ENCODE measurements around the gene UBIAD1.

Gene UBIAD1, protein sequence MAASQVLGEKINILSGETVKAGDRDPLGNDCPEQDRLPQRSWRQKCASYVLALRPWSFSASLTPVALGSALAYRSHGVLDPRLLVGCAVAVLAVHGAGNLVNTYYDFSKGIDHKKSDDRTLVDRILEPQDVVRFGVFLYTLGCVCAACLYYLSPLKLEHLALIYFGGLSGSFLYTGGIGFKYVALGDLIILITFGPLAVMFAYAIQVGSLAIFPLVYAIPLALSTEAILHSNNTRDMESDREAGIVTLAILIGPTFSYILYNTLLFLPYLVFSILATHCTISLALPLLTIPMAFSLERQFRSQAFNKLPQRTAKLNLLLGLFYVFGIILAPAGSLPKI

DNA sequence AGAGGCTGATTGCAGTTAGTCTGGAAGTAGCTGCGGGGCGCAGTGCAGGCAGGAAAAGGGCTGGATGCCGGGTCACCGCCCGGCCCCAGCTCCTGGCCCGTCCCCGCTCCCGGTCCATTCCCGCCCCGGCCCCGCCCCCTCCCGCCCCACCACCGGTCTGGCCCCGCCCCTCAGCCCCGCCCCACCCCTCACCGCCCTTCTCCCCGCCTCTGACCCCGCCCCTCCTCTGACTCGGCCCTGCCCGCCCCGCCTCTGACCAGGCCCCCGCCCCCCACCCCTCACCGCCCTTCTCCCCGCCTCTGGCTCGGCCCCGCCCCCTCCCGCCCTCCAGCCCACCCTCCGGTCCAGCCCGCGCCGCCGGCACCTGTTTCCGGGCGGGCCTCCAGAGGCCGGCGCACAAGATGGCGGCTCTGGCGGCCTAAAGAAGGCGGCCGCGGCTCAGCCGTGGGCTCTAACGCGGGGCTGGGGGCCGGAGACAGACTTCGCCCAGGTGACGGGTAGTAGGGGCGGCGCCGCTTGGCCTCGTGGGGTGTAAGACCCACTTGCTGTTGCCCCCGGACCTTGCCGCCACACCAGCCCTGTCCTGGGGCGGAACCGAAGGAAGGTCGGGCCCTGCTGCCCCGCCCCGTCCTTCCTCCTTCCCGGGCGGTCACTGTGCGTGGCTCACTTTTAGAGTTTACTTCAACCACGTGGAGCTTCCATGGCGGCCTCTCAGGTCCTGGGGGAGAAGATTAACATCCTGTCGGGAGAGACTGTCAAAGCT is at the start of gene UBIAD1:
Gene UBIAD1, plus strand, starts transcription at position 367 of the 763 bp plus-strand sequence. Its CDS starts 334 bp downstream, at position 701.
- TF ChIP-seq CTCF (IDR thresholded peaks at IDR 0.05), result no peak

GRCh38 chr1:11227106-11228077 is 45.6 kb upstream of the UBIAD1 start:
- TF ChIP-seq CTCF (IDR thresholded peaks at IDR 0.05), result no peak

DNA sequence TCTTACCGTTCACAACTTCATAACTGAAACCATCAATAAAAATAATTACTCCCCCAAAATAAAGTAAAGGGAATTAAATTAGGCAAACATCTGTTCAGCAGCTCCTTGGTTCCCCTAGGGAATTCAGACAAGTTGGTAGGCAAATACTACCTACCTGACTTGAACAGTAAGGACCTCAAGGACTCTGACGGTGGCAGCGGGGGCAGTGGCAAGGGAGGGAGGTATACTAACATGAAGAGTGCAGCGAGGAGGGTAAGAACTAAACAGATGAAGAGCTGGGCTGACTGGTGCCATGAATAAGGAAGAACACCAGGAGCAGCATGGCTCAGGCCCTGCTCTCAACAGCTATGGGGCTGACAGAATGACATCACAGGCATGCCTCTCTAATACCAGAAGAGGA is 43.8 kb upstream of the UBIAD1 start:
- TF ChIP-seq CTCF (IDR thresholded peaks at IDR 0.05), result no peak

DNA sequence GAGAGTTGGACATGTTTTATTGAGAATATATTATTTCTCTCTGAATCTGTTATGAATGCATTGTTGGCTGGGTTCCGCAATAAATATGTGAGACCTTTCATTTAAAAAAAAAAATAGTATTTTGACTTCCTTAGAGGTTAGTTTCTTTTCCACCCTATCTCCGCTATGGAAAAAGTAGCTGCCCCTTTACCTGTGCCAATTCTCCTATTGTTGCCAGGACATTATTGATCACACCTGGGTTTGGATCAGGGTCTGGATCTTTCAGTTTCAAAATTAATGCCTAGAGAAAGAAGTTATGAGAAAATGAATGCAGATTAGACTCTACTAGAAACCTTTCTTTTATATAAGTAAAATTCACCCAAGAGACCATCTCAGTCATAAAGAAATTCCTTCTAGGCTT is 39.8 kb upstream of the UBIAD1 start:
- no peak for TF ChIP-seq CTCF (IDR thresholded peaks at IDR 0.05)

DNA sequence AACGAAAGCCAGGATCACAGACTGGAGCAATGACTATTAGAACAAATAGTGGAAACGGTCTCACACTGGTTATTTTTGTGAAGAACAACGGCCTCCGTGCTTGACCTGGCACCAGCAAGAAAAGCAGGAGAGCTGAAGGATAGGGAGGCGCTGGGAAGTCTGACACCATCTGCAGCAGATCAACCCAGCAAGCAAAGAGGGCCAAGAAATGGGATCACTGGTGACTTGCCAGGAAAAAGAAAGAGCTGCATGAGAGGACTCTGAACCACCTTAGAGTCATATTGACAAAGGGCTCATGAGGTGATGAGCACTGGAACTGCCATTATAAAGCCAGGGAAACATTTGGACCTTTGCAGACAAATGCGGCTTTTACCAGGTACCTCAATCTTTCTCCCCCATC is 35.6 kb upstream of the UBIAD1 start:
- TF ChIP-seq CTCF (IDR thresholded peaks at IDR 0.05), result no peak

DNA sequence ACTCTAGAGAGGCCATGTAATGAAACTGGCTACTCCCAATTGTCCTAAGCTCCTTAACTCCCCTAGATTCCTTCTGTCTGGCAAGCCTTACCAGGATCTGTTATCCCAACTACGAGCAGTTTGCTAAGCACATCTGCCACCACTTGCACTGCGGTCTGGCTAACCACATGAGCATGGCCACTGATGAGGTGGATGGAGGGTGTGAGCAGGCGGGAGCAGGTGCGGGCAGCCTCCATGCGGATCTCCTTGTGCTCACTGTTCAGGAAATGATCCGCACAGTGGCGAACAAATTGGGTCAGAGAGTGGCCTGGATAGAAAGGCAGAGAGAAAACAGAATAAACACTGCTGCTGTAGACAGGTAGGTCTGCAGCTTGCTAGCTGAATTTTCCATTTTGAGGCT is 34.7 kb upstream of the UBIAD1 start:
- TF ChIP-seq CTCF (IDR thresholded peaks at IDR 0.05), result no peak

DNA sequence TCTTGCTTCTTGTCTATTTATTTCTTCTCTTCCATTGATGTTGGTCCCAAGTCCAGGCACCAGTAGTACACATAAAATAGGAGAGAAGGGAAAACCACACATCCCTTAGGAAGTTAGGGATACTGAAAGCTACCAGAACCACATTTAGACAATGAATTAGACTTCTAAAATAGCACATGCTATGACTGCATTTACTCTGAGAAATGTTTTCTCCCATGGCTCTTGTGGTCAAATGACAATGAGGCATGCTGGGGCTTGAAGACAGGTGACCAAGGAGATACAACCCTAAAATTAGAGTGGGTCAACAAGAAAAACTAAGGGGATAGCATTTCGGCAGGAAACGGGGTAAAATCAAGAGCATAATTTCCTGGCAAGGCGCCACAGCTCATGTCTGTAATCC is 27.8 kb upstream of the UBIAD1 start:
- TF ChIP-seq CTCF (IDR thresholded peaks at IDR 0.05), result no peak
